Fibroblast of upper back skin (primary cell): ENCODE data around the gene AOC3.
A peak's percentile ranks its signal among the peaks of the same experiment; 100 is the strongest.

Experiments used
- DNase-seq: peaks from one replicate; pipeline ENCODE4 v3.0.0-alpha.2; 2013

Gene AOC3, protein sequence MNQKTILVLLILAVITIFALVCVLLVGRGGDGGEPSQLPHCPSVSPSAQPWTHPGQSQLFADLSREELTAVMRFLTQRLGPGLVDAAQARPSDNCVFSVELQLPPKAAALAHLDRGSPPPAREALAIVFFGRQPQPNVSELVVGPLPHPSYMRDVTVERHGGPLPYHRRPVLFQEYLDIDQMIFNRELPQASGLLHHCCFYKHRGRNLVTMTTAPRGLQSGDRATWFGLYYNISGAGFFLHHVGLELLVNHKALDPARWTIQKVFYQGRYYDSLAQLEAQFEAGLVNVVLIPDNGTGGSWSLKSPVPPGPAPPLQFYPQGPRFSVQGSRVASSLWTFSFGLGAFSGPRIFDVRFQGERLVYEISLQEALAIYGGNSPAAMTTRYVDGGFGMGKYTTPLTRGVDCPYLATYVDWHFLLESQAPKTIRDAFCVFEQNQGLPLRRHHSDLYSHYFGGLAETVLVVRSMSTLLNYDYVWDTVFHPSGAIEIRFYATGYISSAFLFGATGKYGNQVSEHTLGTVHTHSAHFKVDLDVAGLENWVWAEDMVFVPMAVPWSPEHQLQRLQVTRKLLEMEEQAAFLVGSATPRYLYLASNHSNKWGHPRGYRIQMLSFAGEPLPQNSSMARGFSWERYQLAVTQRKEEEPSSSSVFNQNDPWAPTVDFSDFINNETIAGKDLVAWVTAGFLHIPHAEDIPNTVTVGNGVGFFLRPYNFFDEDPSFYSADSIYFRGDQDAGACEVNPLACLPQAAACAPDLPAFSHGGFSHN

DNA sequence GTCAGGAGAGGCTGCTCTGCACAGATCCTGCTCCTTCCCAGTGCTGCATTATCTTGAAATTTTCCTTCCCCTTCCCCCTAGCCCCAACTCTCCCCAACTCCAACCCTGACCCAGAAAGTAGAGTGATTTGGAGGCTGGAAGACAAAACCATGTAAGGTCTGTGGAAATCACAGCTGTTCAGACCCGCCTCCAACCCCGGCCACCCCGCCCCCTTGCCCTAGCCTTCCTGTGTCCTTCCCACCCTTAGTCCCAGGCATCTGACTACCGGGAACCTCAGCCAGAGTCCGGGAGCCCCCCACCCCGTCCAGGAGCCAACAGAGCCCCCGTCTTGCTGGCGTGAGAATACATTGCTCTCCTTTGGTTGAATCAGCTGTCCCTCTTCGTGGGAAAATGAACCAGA is at the start of gene AOC3:
Gene AOC3, plus strand, starts transcription at position 246 of the 400 bp plus-strand sequence. Its CDS starts 145 bp downstream, at position 391.
- DNase-seq: peak; percentile 9

DNA sequence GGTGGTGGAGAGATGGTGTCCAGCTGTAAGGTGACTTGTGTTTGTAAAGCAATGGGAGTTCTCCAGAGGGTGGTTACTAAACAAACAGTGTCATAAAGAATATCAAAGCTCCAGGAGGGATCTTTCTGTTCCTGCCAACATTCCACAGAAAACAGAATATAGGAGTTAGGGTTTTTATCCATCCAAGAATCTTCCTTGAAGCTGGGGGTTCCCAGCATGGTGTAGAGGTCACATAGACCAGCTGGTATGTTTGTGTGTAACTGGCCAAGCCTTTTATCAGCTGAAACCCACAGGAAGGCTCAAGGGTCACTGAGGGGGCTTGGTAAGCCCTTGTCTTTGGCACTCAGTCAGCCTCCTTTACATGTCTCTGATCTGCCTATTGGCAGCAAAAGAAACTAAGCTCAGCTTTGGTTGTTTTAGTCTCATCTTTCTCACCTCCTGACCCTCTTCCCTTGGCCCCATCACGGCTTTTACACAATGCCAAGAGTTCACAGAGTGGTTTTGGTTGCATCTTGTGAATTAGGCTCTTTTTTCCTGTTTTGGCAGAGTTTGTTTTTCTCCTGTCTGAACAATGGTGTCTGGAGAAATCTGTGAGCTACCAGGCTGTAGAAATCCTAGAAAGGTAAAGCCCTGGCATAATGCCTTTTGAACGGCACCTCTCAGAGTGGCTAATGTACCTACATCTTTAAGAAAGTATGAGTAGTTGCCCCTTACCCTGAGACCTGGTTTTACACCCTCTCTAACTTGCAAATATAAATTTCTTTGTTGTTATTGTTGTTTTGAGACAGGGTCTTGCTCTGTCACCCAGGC is 47.7 kb upstream of the AOC3 start:
- no peak for DNase-seq

DNA sequence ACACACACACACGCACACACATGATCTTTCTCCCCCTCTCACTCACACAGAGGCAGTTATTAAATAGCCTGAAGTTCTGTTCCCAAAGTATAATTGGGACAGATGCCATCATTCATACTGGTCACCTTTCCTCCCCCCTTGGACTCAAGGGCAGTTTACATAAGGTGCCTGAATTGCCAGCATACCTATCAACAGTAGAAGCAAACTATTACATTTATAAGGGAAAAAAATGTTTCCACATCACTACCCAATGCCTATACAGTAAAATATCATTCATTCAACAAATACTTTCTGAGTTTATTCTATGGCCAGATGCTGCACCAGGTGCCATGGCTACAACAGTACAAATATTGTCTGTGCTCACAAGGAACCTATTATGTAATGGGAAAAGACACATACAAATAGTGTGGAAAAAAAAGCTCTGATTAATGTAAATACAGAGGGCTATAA is 46.1 kb upstream of the AOC3 start:
- DNase-seq: no peak

DNA sequence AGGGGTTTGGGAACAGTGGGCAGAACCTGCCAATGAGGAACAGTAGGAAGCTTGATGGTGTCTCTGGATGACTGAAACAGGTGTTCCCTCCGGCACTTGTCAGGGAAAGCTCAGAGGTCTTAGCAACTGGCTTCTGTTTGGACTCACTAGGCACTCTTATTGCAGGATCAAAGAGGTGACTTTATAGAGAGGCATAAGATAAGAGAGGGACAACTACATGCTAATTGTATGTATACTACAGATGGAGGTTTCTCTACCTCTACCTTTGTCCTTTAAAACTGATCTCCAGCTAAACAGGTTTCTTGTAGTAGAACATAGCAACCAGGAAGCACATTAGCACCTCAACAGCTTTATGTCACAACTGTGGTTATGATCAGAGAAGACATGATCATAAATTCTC is 44.8 kb upstream of the AOC3 start:
- no peak for DNase-seq

DNA sequence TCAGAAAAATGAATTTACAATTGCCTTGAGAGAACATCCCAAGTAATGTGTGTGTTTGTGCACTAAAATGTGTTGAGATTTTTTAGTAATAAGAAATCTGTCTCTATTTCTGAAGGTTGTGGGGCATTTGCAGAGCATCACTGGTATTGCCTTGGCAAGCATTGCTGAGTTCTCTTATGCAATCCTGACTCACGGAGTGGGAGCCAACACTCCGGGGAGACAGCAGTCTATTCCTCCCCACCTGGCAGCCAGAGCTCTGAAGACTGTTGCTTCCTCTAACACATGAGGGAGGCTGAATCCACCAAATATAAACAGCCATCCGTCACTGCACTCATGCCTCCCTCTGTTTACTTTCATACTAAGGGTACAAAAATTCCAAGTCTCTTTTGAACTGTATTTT is 41.7 kb upstream of the AOC3 start:
- DNase-seq: peak; percentile 73

DNA sequence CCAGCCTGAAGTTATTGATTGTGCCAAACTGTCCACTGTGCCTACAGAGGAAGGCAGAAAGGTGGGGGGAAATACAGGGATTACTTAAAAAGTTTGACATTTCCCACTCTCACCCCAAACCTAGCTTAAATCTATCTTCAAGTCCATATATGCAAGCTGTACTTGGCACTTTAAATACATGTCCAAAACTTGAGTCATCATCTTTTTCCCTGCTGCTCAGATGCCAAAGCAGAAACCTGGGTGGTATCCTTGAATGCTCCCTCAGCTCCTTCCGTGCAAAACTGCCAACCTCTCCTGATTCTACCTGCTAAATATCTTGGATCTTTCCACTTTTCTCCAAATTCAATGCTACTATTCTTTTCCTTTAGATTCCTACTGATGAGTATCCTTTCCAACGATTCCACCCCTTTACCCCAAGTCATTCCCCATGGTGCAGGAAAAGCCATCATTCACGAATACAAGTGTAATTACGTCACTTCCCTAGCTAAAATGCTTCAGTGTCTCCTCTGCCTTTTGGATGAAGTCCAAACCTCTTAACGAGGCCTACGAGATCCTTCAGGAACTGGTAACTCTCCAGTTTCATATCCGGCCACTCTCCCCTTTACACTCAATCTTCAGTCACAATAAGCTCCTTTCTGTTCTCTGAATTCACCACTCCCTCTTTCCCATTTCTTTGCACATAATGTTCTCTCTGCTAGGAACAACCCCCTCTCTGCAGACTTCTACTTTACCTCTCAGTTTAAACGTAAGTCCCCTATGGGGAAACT is 36.2 kb upstream of the AOC3 start:
- peak; percentile 87 for DNase-seq

DNA sequence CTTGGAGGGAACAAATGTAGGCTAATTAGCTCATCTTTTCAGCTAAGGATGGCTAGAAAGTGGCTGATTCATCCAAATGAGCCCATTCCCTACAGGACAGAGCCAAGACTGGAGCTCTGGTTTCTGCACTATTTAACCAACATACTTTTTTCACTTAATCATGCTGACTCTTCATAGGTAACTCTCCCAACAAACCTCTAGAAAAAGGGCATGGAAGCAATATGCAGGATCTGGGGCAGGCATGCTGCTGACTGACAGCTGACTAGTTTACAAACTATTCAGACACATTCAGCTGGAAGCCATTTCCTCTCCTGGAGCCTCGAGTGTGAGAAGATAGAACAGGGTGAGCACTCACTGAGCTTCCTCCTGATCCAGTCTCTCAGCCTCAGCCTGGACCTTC is 33.1 kb upstream of the AOC3 start:
- DNase-seq: peak; percentile 82

DNA sequence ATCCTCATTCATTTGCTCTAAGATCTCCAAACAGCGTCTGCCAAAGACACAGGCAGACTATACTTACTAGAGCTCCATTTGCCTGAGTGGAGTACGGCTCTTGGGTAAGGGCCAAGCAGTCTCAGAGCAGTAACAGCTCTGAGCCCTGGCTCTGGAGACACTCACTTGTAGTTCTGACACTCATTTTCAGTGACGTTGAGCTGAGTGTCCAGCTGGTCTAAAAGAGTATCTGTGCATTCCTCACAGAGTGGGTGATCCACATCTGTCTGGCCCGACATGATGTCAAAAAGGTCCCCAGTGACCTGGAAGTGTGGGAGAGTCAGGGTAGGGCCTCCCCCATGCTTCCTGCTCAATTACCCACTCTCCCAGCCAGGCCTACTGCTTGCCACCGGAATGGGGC is 32.6 kb upstream of the AOC3 start:
- DNase-seq: peak; percentile 49

DNA sequence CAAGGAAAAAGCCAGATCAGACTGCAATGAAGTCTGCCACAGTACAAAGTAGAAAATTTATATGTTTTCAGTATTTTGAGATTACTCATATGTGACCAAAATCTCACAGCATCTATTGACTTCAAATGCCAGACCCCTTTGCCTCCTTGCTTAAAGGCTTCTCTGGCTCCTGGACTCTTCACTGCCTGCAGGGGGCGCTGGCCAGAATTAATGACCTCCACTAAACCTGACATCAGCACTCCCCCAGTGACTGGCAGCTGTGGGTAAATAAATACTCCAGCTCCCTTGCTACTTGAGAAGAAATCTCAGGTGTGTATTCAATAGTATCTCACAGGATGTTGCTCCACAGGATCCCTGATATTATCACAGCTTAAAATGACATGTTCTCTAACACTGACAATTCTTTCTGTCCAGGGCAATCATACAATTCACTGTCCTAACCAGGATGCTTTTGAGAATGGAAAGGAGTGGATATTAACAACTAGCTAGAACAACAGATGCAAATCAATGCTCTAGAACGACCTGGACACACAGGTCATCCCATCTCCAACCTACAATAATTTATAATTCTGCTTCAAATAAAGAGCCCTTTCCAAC is 31.0 kb upstream of the AOC3 start:
- DNase-seq: peak; percentile 47

DNA sequence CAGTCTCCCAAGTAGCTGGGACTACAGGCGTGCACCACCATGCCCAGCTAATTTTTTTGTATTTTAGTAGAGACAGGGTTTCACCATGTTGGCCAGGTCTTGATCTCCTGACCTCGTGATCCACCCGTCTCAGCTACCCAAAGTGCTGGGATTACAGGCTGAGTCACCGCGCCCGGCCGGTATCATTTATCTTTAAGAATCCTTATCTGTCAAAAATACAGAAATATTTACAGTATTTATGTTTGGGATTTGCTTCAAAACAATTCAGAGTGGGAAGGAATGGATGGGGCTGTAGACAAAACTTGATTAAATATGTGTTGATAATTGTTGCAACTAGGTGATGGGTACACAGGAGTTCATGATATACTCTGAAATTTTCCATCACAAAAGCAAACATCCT is 29.8 kb upstream of the AOC3 start:
- no peak for DNase-seq

DNA sequence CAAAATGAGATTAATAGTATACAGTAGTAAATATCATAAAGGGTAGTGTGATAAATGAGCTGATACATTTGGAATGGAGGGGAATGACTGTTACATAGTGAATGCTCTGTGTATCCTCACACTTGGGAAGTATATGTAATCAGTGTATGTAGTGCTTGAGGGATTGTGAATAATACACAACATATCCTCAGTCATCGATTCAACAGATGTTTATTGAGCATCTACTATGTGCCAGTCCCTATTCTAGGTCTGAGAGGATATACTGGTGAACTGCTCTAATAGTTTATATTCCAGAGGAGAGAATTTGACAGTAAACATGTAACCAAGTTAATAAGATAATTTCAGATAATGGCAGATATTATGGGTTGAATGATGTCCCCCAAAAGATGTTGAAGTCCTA is 23.5 kb upstream of the AOC3 start:
- no peak for DNase-seq

DNA sequence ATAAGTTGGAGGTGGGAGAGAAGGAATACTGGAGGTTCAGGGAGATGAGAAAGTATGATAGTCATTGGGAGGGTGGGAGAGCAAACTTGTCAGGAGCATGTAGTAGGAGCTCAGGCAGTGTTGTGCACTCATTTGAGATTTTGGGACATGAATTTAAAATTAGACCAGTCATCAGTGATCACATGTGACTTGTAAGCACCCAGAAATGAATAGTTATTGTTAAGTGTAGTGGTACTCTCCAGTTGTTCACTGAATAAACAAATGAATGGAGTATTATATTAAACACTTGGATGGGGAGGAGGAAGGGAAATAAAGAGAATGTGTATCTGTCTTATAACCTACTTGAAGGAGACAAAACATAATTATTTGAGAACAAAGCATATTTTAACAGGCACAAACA is 20.0 kb upstream of the AOC3 start:
- DNase-seq: no peak

DNA sequence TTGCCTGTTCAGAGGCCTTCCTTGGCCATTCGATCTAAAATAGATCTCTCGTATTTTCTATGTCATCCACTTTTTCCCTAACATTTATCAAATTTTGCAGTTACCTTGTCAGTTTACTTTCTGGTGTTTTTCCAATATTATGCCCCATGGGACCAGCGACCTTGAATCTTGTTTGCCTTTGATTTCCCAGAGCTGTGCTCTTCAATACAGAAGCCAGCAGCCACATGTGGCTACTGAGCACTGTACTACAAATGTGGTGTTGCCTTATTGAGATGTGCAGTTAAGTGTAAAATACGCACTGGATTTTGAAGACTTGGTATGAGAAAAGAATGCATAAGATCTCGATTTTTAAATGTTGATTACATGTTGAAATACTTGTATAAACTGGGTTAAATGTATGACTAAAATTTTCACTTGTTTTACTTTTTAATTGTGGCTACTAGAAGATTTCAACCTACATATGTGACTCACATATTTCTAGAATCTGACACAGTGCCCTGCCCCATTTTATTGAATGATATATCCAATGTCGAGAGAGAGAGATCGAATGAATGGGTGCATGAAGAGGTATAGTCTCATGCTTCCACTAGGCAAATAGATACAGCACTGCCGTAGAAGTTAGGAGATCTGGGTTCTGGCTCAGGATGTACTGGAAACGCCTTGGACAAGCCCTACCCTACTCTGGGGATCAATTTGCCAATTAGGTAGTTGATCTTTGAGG is 18.6 kb upstream of the AOC3 start:
- no peak for DNase-seq

DNA sequence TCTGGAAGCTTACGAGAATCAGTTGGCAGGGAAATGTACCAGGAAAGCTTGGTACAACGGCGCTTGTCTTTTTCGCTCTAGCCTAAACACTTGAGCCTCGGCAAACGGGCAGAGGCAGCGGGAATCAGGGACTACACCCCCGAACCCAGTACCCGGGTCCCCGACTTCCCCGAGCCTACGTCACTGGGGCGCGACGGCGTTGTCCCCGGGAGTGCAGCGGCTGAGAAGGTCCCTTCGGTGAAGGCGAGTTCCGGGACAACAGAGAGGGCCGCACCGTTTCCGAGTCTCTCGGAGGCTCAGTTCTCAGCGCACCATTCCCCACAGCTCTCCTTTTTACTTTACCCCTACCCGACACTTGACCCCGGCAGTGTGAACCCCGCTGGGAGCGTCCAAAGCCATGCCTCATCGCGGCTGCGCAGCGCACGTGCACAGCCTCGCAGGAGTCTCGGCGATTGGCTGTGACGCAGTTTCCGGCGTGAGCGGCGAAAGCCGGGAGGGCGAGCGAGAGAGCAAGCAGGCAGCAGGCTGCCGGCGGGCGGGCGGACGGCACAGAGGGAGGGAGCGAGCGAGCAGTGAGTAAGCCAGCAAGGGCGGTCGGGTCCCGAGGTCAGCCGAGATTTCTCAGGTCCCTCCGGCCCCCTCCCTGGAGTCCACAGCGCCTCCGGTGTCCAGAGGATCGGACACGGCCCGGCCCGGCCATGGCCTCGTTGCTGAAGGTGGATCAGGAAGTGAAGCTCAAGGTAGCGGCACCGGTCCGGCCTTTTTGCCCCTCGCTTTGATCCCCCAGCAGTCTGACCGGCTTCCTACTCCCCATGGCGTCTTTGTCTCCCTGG is 17.8 kb upstream of the AOC3 start, which contains the start of gene PSME3:
Gene PSME3, plus strand, starts transcription at position 464 of the 833 bp plus-strand sequence. Its CDS starts 235 bp downstream, at position 699.
- peak; percentile 85 for DNase-seq

DNA sequence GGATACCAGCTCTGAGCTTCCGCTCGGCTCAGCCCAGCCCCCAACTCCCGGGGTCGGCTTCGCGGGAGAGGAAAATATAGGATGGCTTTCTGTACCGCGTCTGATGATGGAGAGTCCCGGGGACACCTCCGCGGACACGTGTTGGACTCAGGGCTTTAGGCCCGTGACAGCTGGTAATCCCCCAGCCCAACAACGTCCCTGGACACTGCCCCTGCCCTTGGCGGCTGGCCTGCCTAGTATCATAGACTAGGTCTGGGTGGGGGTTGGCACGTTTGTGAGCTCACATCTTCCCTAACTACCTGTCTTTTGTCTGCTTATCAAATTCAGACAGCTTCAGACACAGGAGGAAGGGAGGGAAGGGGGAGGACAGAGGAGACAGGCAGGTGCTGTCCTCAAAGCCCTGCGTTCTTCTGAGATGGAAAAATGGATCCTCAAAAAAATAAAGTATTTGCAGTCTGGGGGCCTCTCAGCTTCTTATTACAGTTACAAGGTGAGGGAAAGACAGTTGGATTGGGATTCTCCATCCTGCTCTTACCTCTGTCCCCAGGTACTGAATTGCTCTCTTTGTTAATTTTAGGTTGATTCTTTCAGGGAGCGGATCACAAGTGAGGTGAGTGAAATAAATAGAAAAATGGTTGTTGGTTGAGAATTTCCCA is 17.1 kb upstream of the AOC3 start:
- DNase-seq: peak; percentile 4

DNA sequence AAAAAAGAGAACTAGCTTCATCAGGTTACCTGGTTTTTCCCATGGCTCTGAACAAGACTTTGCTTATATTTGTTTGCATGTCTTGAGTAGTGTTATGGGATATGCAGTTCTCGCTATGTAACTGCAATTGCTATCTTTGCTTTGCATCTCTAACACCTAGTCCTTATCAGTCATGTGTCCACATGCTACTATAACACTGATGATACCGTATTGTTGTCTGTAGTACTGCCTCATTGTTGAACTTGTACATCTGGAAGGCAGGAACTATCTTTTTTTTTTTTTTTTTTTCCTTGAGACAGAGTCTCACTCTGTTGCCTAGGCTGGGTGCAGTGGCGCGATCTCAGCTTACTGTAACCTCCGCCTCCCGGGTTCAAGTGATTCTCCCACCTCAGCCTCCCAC is 15.3 kb upstream of the AOC3 start:
- DNase-seq: no peak

DNA sequence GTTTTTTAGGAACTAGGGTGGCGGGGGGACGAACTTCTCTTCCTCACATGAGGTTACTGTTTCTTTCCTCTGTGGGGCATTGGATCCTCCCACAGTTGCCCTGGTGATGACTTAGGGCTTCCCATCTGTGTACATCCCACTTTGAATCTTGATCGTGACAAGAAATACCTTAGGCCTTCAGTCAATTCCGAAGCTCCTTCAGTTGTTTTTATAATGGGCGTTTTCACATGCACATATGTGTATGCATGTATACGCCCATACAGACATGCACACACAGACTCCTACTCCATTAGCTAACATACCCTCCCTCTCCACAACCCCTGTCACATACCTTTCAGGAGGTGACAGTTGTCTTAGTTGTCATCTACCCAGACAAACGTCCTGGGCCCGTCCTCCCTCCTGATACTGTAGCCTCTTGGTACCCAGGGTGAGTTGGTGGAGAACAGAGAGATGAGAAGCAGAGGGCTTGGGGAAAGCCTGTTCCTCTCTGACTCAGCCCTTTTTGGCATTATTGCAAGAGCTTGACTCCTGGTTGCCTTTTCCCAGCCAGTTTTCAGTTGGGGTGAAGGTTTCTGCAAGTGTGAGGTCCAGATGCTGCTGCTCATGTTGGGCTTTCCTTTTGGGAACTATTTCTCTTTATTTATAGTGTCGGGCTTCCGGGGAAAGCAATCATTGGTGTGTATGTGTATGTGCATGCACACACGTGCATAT is 8.9 kb upstream of the AOC3 start:
- DNase-seq: no peak

DNA sequence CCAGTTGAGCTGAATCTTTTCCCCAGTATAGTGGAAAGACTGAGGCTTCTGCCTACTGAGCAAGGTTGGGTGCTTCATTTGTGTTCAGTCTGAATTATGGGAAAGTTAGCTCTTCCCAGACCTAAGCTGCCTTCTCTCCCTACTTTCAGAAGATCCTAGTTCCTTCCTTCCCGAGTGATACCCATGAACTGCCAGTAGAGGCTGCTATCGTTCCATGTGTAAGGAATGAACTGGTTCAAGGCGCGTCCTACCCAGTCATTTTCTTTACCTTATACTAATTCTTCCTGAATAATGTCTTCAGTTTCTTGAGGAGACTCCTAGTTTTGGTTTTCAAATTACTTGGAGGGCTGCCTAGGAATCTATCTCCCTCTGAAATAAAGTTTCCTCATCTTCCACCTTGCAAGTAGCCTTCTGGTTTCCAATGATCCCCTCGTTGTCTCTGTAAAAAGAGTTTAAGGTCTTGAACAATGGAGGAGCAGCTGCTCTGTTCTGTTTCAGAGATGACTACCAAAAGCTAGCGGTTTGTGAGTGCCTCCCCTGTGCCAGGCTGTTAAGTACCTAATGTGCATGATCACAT is 7.6 kb upstream of the AOC3 start:
- peak; percentile 65 for DNase-seq

DNA sequence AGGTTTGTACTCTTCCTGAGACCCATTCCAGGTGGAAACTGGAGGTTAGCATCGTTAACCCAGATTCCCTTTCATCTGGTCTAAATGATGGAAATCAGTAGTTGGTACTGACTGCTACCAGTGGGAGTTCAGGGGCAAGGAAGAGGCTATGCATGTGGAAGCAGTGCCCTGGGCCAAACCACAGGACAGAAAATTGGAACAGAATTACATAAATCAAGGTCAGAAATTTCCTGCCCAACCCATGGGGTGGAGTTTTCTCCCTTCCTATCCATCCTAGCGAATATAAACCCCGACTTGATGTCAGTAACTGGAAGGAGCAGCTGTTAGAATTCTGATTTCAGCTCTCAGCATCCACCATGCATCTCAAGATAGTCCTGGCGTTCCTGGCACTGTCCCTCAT is 6.7 kb upstream of the AOC3 start, which contains the start of gene AOC2:
Gene AOC2, plus strand, starts transcription at position 310 of the 400 bp plus-strand sequence. Its CDS starts 47 bp downstream, at position 357.
- no peak for DNase-seq
